GM19035 (cell line): Measurements from ENCODE around the gene CSNK2B.
A peak's percentile ranks its signal among the peaks of the same experiment; 100 is the strongest.

Experiments
- ATAC-seq: cut with Tn5 transposase; IDR thresholded peaks from one replicate; pipeline ENCODE4 v1.9.1; 2021; ENCODE audit not compliant: unreplicated experiment

CSNK2B gene

DNA sequence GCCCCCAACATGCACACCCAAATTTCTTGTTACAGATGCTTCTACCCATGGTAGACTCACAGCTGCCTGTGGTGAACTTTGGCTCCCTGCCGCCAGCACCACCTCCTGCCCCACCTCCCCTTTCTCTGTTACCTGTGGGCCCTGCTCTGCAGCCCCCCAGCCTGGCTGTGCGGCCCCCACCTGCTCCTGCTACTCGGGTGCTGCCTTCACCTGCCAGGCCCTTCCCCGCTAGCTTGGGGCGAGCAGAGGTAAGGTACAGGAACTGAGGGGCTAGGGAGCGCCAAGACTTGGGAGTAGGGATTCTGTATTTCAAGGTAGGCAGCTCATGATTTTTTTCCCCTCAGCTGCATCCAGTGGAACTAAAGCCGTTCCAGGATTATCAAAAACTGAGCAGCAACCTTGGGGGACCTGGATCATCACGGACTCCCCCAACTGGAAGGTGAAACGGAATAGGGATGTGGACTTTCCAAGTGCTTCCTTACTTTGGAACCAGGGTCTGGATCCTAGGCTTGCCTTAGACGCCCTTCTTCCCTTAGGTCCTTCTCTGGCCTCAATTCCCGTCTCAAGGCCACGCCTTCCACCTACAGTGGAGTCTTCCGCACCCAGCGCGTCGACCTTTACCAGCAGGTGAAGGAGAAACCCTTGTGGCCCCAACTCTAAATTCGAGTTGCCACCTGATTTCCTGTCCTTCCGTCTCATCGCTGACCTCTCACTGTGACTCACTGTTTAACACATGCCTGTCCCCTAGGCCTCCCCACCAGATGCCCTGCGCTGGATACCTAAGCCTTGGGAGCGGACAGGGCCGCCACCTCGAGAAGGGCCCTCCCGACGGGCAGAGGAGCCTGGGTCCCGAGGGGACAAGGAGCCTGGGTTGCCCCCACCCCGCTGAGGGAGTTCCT lies 28.9 kb upstream of the CSNK2B start:
- ATAC-seq, result no peak

DNA sequence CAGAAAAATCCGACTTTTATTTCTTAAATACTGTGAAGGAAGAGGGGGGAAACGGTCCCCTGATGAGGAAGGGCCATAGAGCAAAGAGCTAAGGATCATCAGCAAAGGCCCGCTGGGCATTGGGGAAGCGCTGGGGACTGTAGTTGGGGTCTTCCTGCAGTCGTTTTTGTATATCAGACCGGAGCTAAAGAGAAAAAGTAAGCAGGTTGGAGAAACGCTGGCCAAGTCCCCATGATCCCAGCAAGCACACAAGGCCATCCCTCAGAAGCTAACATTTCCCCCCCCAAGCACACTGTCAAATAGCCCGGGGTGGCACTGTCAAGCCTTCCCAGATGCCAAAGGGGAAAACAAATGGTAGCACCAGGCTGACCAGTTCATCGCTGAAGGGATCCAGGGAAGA lies 26.8 kb upstream of the CSNK2B start:
- ATAC-seq, result no peak

DNA sequence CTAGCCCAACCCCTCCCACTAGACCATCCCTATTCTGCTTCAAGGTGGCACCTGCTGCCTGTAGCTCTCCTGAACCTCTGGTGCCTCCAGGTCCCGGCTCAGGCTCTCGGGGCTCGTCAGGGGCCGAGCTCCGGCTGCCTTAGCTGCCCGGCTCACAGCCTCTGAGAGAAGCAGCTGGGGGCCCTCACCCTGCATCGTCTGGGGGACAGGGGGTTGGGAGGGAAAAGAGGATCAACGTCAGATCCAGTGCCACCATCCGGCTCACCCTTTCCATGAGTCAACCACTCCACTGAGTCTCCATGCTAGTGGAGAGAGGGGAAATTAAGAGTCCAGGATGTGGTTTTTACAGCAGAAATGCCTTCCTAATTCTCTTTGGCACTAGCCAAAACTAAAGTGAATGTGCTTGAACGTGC lies 26.4 kb upstream of the CSNK2B start:
- no peak for ATAC-seq

DNA sequence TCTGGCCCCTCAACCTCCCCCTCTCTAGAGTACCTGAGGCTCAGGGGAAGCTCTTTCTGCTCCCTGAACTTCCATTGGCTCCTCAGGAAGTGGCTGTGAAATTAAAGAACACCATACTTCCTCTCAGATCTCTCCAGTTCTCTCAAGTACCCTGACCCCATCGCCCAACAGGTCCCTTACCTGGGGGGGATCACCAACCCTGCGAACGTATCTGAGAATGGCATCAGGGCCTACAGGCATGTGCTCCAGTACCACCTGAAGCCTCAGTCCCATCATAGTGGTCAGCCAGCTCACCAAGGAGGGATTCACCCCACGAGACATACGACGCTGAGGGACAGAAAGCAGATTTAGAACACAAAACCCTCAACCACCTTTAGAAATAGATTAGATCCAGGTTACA lies 25.3 kb upstream of the CSNK2B start:
- no peak for ATAC-seq

DNA sequence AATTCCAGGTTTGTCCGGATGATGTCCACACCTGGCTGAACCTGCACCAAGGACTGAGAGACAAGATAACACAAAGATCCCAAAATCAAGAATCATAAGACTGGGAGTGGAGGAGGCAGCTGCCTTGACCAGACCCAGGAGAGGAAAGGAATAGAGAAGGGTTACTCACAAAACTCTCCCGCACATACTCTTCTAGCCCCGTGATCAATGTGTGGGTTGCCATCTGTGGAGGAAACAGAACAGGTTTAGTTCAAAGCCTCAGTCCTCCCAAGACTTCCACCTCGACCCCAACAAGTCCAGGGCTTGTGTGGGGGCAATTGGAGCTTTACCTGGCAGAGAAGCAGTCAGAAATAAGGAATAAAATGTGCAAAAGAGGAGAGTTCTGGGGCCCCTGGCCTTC lies 24.5 kb upstream of the CSNK2B start:
- ATAC-seq, result no peak

DNA sequence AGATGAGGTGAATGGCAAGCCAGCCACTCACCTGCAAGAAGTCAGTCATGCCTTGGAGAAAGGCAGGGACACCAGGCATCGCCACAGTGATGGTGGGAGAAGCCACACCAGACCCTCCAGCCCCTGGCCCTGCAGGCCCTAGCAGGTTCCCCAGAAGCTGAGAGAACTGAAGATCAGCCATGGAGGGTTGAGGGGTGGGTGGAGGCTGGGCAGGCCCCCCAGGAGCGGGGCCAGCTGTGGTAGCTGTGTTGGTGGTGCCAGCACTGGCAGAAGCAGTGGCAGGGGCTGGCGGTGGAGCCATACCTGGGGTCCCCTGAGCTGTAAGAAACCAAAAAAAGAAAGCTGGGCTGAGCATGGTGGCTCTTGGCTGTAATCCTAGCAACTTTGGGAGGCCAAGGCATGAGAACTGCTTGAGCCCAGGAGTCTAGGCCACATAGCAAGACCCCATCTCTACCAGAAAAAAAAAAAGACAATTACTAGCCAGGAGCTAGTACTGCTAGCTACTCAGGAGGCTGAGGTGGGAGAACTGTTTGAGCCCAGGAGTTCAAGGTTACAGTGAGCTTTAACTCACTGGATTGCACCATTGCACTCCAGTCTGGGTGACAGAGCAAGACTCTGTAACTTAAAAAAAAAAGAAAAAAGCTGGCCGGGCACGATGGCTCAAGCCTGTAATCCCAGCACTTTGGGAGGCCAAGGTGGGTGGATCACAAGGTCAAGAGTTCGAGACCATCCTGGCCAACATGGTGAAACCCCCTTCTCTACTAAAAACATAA lies 22.9 kb upstream of the CSNK2B start:
- ATAC-seq, result no peak

DNA sequence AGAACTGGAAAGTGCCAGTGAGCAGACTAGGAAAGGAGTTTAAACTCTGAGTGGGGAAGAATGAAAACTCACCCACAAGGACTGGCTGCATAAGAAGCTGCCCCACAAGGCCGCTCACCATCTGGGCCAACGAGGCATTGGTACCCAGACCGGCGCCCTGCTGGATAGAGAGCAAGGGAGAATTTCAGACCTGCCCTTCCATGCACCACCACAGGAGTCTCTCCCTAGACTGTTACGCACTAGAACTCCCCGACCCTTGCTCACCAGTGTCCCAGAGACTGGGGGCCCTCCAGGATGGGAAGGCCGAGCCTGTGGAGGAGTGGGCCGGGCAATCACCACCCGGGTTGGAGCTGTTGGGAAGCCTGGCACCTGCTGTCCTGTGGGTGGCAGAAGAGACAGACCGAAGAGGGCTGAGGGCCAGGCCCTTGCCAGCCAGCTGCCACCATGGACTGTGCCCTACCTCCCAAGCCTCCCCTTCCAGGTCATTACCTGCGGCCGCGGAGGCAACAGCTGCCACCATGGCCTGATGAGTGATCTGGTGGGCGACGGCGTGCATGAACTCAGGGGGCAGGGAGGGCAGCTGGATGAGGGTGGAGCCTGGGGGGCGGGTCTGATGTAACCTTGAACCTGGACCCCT lies 21.9 kb upstream of the CSNK2B start:
- no peak for ATAC-seq

DNA sequence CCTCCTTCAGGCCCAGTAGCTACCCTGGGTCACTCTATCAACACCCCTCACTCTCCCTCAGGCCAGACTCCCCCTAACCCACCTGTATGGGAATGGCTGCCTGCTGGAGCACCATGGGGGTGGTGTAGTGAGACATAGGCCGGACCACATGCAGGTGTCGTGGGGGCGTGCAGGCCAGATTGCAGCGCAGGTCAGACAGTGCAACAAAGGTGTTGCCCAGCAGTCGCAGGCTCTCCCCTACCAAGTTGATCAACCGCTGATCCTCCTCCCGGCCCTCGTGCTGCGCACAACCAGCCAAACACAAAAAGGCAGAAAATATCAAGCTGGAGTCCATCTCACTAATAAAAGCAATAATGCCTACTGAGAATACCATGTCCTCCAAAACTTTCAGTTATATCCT lies 20.6 kb upstream of the CSNK2B start:
- no peak for ATAC-seq

DNA sequence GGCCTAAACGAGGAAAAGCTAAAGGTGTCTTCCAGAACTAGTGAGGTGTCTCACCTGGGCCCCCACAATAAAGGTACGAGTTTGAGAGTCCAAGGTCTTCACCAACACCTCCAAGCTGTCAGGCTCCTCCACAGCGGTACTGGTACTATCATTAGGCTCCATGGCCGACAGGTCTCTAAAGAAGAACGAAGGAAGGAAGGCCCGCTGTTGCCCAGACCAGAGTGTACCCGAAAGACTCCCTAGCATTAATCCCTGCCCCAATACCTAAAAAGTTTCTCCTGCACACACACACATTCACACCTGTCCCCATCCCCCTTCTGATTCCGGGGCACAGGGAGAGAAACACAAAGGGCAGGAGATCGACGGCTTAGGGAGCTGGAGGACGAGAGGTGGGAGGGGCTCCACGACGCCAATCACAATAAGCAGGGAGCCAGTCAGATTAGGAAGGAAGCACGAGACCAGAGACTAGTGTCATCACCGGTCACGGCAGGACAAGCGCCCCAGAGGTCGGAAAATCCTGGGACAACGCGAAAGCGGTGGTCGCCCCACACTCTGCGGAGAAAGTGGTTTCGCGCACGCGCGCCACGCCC lies 14.2 kb upstream of the CSNK2B start:
- peak; percentile 19 for ATAC-seq

DNA sequence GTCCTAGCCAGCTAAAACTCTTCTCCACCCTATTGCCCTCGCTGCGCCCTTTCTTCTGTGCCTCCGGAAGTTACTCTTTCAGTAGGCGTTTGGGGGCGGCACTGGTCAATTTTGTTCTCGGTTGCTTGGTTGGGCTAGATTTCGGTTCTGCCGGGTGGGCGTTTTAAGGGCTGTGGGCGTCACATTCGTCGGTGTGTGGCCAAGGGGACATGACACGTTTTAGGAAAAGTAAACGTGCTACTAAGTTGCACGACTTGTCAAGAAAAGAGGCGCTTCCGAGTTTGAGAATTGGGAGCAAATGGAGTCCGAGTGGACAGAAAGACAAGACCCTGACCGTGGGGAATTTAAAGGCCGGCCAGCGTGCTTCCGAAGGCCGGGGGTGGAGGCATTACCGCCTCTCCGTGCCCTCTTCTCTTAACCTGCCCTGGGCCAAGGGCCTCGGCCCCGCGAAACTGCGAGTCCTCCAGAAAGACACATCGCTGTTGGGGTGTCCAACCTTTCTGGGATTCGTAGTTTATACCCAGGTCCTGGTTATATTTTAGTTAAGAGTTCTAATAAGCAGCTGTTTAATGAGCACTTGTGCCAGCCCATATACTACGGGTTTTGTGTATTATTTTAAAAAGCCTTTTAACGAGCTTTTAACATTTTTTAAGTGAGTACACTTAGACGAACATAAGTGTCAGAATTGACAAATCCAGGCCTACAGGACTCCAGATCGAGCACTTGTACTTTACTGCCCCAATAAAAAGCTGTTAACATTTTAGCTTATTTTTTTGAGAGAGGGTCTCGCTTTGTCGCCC lies 12.8 kb upstream of the CSNK2B start:
- peak; percentile 59 for ATAC-seq

DNA sequence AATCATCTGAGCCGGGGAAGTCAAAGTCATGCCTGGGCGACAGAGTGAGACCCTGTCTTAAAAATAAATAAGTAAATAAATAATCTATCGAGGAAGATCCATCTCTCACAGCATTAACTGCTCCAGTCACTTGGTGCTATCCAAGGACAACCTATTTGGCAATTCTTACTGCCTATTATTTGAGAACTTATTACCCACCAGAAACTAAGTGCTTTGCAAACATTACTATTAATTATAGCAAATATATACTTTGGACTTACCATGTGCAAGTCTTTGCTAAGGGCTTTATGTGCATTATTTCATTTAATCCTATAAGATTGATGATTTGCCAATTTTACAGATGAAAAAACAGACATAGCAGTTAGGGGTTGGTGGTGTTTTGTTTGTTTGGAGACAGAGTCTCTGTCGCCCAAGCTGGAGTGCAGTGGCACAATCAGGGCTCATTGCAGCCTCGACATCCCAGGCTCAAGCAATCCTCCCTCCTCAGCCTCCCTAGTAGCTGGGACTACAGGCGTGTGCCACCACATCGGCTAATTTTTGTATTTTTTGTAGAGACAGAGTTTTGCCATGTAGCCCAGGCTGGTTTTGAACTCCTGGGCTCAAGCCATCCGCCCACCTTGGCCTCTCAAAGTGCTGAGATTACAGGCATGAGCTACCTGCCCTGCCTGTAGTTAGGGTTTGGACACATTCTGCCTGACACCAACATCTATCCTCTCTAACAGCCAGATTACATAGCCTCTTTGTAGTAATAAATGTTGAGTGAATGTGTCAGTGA lies 11.1 kb upstream of the CSNK2B start:
- ATAC-seq, result no peak

DNA sequence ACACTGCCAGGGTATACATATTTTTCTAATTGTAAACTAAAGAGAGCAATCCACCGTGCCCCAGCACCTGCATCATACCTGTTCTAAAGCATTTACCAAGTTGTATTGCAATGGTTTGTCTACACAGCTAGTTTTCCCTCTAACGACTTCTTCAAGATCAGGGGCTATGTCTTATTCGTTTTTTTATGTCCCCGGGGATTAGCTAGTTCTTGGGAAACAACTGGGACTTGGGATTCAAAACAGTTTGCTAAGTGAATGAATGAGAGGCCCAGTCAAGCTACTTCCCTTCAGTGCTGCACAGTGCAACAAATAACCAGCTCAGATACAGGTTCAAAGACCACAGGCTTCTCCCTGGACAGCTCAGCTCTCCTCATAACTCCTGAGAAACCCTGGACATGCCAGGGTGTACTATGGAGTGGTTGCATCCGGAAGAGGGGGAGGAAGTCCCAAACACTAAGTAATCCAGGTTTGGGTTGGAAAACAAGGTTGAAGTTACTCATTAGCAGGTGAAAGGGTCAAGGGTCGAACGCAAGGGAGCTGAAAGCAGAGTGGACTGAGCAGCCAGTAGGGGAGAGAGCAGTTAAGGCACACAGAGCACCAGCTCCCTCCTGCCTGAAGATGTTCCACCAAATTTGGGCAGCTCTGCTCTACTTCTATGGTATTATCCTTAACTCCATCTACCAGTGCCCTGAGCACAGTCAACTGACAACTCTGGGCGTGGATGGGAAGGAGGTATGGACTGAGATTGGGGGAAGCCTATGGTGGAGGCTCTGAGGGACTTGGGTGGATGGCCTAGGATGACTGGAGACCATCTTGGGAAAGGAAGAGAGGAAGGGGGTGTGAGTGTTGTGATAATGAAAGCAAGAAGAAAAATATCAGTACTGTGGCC lies 10.3 kb upstream of the CSNK2B start, which contains the start of gene APOM:
Gene APOM, plus strand, starts transcription at position 546 of the 889 bp plus-strand sequence. Its CDS starts 73 bp downstream, at position 619.
- no peak for ATAC-seq

DNA sequence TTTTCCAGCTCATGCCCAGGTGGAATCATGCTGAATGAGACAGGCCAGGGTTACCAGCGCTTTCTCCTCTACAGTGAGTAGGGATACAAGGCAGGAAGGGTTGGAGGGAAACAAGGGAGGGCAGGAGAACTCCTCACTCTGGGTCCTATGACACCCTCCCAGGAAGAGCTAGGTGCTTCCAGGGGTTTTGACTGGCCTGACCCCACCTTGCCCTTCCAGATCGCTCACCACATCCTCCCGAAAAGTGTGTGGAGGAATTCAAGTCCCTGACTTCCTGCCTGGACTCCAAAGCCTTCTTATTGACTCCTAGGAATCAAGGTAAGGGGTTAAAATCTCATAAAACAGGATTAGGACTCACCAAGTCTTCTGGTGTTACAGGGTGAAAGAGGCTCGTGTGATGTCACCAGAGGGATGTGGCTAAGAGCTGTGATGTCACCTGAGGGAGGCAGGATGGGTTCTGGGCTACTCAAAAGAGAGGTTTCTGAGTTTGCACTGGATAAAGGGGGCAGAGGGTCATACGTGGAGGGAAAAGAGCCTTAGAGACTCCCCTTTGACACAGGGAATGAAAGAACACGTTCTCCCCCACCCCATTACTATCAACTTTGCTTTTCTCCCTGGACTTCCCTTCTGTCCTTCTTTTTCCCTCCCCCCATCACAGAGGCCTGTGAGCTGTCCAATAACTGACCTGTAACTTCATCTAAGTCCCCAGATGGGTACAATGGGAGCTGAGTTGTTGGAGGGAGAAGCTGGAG lies 8.3 kb upstream of the CSNK2B start:
- ATAC-seq, result no peak

DNA sequence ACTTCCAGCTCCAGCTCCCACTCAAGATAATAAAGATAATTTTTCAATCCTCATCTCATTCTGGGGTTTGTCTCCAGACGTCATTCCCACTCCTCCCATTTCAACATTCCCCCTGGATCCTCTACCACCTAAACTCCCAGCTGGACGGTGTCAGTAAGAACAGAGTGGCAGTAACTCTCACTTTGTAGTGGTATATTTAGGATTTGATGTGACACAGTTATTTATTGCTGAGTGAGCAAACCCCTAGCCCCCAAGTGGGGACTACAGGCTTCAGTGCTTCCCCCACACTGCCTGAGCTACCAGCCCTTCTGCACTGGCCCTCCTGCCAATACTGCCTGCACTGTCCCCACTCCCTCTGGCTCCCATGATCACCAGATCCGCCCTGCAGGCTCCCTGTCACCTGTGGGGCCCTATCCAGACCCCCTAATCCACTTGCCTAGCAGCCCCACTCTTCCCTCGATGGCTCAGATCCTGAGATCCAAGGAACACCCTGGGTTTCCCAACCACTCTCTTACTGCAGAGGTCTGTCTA lies 7.7 kb upstream of the CSNK2B start:
- no peak for ATAC-seq

DNA sequence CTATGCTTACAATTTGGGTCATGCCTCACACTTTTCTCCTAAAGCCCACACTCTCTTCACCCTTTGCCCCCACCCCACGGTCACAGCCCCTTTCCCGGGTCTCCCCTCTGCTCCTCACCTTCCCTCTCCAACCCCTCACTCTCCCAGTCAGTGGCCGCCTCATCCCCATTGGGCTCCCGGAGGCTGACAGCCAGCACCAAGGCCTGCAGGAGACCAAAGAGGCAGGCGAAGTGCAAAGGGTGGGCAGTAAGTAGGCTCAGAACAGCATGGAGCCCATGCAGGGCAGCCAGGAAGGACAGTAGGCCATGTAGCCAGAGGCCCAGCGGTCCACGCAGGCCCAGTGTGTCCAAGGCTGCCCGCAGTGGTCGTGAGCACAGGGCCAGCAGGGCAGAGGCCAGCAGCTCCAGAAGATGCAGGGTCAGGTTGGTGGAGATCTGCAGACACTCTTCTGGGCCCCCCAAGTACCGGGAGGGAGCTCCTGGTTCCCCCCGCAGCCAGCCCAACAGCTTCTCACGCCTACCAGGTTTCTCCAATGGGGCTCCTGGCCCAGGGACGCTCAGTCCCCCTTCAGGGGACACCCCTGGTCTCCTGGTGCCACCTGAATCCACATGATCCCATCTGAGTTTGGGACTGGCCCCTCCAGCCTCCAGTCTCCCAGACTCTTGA lies 6.8 kb upstream of the CSNK2B start:
- no peak for ATAC-seq

DNA sequence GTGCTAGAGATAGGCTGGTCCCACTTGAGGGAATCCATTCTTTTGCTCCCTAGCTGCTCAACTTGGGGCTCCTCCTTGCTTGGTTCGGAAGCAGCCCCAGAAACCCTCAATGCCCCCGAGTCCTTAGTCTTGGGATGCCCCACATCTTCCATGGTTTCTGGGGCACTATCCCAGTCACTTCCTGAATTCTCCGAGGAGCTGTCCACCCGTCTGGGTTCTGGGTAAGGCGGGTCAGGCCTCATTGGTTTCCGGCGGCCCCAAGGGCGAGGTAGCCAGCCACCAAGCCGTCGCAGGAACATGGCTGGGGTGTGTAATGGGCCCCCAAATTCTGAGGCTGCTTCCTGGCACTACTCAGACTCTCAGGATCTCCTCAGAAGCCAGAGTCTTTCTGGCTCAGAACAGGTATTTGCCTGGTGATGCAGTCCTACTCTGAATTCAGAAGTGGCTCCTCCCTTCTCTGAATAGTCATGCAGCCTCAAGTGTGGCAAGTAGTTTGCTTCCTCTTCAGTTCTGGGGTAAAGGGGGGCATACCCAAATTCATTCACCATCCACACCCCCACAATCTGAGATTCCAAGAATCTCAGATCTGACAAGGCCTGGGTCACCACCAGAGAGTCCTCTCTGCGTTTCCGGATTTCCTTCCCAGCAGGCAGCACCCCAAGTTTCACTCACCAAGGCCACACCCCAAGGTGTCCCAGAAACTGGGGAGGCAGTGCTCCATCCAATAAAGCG lies 6.1 kb upstream of the CSNK2B start:
- peak; percentile 9 for ATAC-seq
